Lower lobe of right lung (tissue), 2 donors: ENCODE results near the gene SPC24. TPM values are rescaled to one million over a fixed set of nuclear protein-coding genes. Genes with fewer than 3 reads are reported as not detected.

ENCODE experiments used
- ATAC-seq, 2 donors: fragments of 200-7000 bp; cut with Tn5 transposase; one replicate each; pipeline ENCODE4 v1.9.1; 2020 to 2022; ENCODE audit warnings: mild to moderate bottlenecking in 2 of 2, moderate library complexity in 2 of 2
- DNase-seq: peaks from one replicate; pipeline ENCODE4 v3.0.0-alpha.2; 2020
- H3K27ac ChIP-seq: fragments of 200-600 bp; one replicate; pipeline ENCODE4 v1.8.0; 2022
- H3K27me3 ChIP-seq: fragments of 200-600 bp; one replicate; pipeline ENCODE4 v1.8.0; 2022; ENCODE audit warnings: low read depth
- H3K36me3 ChIP-seq: fragments of 200-600 bp; one replicate; pipeline ENCODE4 v1.8.0; 2022; ENCODE audit warnings: mild to moderate bottlenecking
- H3K4me1 ChIP-seq: fragments of 200-600 bp; one replicate; pipeline ENCODE4 v1.8.0; 2022
- H3K4me3 ChIP-seq: fragments of 200-600 bp; one replicate; pipeline ENCODE4 v1.8.0; 2022; ENCODE audit warnings: mild to moderate bottlenecking
- H3K9me3 ChIP-seq: fragments of 200-600 bp; one replicate; pipeline ENCODE4 v1.8.0; 2022
- intact Hi-C: fragments of 100-400 bp; cut with DNase I; formaldehyde crosslinking; loops from one replicate; pipeline ENCODE4 v1.11.0; 2022
- total RNA-seq: library from RNA; stranded (reverse); fragmentation: NEBNext Ultra II Directional; extraction: Animal tissue kit (Norgen Biotek cat#: 25700); gene quantifications from one replicate; pipeline ENCODE4 v1.2.1, GENCODE V29; 2021
- TF ChIP-seq, protein P1 (sequence below): fragments of 200-600 bp; IDR thresholded peaks from one replicate; pipeline ENCODE4 v1.8.0; 2022; ENCODE audit warnings: antibody characterized with exemption, mild to moderate bottlenecking
- donor health status: DM: no; HTN: yes; CAD: no; lungs with severe emphysema.

SPC24 gene
- total RNA-seq, 1 donor from 2014 or later: 1.8 TPM

DNA sequence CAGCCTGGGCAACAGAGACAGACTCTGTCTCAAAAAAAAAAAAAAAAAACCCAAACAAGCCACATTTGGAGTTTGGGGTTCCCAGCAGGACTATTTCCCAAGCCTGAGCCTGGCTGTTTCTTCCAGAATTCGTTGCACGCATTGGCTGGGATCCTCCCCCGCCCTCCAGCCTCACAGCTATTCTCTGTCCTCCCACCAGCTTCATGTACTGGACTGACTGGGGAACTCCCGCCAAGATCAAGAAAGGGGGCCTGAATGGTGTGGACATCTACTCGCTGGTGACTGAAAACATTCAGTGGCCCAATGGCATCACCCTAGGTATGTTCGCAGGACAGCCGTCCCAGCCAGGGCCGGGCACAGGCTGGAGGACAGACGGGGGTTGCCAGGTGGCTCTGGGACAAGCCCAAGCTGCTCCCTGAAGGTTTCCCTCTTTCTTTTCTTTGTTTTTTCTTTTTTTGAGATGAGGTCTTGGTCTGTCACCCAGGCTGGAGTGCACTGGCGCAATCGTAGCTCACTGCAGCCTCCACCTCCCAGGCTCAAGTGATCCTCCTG is 39.6 kb downstream of the SPC24 start:
- Histone ChIP-seq H3K36me3 (peaks cover 96% of the 10 kb centered on the region), H3K4me3 (no peak overlapping the region), H3K9me3 (no peaks in the 10 kb centered on the region), H3K27ac (no peak overlapping the region), H3K4me1 (no peaks in the 10 kb centered on the region), H3K27me3 (no peaks in the 10 kb centered on the region)
- TF ChIP-seq, protein P1, sequence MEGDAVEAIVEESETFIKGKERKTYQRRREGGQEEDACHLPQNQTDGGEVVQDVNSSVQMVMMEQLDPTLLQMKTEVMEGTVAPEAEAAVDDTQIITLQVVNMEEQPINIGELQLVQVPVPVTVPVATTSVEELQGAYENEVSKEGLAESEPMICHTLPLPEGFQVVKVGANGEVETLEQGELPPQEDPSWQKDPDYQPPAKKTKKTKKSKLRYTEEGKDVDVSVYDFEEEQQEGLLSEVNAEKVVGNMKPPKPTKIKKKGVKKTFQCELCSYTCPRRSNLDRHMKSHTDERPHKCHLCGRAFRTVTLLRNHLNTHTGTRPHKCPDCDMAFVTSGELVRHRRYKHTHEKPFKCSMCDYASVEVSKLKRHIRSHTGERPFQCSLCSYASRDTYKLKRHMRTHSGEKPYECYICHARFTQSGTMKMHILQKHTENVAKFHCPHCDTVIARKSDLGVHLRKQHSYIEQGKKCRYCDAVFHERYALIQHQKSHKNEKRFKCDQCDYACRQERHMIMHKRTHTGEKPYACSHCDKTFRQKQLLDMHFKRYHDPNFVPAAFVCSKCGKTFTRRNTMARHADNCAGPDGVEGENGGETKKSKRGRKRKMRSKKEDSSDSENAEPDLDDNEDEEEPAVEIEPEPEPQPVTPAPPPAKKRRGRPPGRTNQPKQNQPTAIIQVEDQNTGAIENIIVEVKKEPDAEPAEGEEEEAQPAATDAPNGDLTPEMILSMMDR: no peak
- intact Hi-C loops: no loop called here
- DNase-seq (no peak), ATAC-seq (peak in 1 of 2 donors; percentile 2)

DNA sequence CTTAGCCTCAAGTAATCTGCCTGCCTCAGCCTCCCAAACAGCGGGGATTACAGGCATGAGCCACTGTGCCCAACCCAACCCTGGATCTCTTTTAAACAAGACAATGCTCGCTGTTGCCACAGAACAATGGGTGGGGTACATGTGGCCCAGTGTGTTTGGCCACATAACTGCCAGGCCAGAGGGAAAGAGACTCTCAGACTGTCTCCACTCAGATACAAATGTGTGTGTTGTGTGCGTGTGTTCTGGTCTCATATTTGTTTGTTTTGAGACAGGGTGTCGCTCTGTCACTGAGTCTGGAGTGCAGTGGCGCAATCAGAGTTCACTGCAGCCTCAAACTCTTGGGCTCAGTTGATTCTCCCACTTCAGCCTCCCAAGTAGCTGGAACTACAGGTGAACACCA is 40.5 kb downstream of the SPC24 start:
- H3K36me3 ChIP-seq: peaks cover 96% of the 10 kb centered on the region
- TF ChIP-seq, protein P1: no peak
- no peak for DNase-seq
- no peaks in the 10 kb centered on the region for H3K4me1 ChIP-seq
- intact Hi-C loops: no loop called here
- H3K27ac ChIP-seq: no peak overlapping the region
- no peak overlapping the region for H3K4me3 ChIP-seq
- no peak for ATAC-seq
- no peaks in the 10 kb centered on the region for H3K27me3 ChIP-seq
- no peaks in the 10 kb centered on the region for H3K9me3 ChIP-seq

DNA sequence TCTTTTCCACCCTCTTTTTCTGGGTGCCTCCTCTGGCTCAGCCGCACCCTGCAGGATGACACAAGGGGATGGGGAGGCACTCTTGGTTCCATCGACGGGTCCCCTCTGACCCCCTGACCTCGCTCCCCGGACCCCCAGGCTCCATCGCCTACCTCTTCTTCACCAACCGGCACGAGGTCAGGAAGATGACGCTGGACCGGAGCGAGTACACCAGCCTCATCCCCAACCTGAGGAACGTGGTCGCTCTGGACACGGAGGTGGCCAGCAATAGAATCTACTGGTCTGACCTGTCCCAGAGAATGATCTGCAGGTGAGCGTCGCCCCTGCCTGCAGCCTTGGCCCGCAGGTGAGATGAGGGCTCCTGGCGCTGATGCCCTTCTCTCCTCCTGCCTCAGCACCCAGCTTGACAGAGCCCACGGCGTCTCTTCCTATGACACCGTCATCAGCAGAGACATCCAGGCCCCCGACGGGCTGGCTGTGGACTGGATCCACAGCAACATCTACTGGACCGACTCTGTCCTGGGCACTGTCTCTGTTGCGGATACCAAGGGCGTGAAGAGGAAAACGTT is 42.4 kb downstream of the SPC24 start:
- H3K36me3 ChIP-seq: peaks cover 98% of the 10 kb centered on the region
- ATAC-seq (no peak), DNase-seq (no peak)
- no peaks in the 10 kb centered on the region for H3K9me3 ChIP-seq
- TF ChIP-seq, protein P1: no peak
- no peaks in the 10 kb centered on the region for H3K27me3 ChIP-seq
- intact Hi-C loops: no loop called here
- no peak overlapping the region for H3K4me3 ChIP-seq
- no peaks in the 10 kb centered on the region for H3K4me1 ChIP-seq
- H3K27ac ChIP-seq: no peak overlapping the region

DNA sequence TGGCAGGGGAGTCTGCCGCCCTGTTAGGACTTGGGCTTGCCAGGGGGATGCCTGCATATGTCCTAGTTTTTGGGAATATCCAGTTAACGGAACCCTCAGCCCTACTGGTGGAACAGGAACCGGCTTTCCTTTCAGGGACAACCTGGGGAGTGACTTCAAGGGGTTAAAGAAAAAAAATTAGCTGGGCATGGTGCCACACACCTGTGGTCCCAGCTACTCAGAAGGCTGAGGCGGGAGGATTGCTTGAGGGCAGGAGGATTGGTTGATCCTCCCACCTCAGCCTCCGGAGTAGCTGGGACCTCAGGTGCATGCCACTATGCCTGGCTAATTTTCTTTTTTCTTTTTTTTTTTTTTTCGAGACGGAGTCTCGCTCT is 43.8 kb downstream of the SPC24 start:
- Histone ChIP-seq H3K36me3 (peaks cover 98% of the 10 kb centered on the region), H3K4me1 (no peaks in the 10 kb centered on the region), H3K27me3 (no peaks in the 10 kb centered on the region), H3K27ac (no peak overlapping the region), H3K9me3 (no peaks in the 10 kb centered on the region), H3K4me3 (no peak overlapping the region)
- peak; percentile 2 to 5 for ATAC-seq
- intact Hi-C loops: no loop called here
- DNase-seq: no peak
- TF ChIP-seq, protein P1: no peak

GRCh38 chr19:11111117-11111770 is 44.3 kb downstream of the SPC24 start:
- ATAC-seq: peak in 1 of 2 donors; percentile 1
- no peak overlapping the region for H3K4me3 ChIP-seq
- TF ChIP-seq, protein P1: no peak
- no peaks in the 10 kb centered on the region for H3K4me1 ChIP-seq
- H3K9me3 ChIP-seq: no peaks in the 10 kb centered on the region
- no peaks in the 10 kb centered on the region for H3K27me3 ChIP-seq
- DNase-seq: no peak
- H3K36me3 ChIP-seq: peaks cover 98% of the 10 kb centered on the region
- intact Hi-C loops: no loop called here
- no peak overlapping the region for H3K27ac ChIP-seq
